Breast epithelium (tissue), 3 donors: ENCODE measurements around the gene MMD.
"Not testable (repeated sequence)": the region's sequence is repeated elsewhere in the genome, so short reads cannot be mapped to it uniquely, and the experiment has no call there.

ENCODE experiments used
- POLR2A ChIP-seq: fragments of 450-650 bp; IDR thresholded peaks from one replicate; pipeline ENCODE4 v1.6.1; 2016; ENCODE audit warnings: antibody characterized with exemption, mild to moderate bottlenecking, moderate library complexity
- POLR2AphosphoS5 ChIP-seq, 3 donors: sonication (generic); formaldehyde crosslinking; IDR thresholded peaks; one replicate each; pipeline ENCODE4 v1.6.1; 2017; ENCODE audit warnings: antibody characterized with exemption in 3 of 3
- TF ChIP-seq, protein P1 (sequence below), 3 donors: fragments of 450-650 bp; IDR thresholded peaks; one replicate each; pipeline ENCODE4 v1.5.1; 2016 to 2017; ENCODE audit warnings: antibody characterized with exemption in 3 of 3, mild to moderate bottlenecking in 3 of 3, moderate library complexity in 3 of 3

DNA sequence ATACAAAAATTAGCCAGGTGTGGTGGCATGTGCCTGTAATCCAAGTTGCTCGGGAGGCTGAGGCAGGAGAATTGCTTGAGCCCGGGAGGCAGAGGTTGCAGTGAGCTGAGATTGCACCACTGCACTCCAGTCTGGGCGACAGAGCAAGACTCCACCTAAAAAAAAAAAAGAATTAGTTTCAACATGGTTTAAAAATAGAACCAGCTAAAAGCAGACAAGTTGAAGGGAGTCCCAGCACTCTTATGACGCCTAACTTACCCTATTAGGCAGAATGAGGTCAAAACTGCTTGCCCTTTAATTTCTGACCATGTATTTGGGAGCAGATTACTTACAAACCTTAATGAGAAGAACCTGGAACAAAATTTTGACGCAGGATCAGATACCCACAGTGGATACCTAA lies 17.4 kb downstream of the MMD start:
- TF ChIP-seq, protein P1, sequence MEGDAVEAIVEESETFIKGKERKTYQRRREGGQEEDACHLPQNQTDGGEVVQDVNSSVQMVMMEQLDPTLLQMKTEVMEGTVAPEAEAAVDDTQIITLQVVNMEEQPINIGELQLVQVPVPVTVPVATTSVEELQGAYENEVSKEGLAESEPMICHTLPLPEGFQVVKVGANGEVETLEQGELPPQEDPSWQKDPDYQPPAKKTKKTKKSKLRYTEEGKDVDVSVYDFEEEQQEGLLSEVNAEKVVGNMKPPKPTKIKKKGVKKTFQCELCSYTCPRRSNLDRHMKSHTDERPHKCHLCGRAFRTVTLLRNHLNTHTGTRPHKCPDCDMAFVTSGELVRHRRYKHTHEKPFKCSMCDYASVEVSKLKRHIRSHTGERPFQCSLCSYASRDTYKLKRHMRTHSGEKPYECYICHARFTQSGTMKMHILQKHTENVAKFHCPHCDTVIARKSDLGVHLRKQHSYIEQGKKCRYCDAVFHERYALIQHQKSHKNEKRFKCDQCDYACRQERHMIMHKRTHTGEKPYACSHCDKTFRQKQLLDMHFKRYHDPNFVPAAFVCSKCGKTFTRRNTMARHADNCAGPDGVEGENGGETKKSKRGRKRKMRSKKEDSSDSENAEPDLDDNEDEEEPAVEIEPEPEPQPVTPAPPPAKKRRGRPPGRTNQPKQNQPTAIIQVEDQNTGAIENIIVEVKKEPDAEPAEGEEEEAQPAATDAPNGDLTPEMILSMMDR (IDR thresholded peaks at IDR 0.05): not testable (repeated sequence)
- TF ChIP-seq POLR2A; POLR2AphosphoS5 (IDR thresholded peaks at IDR 0.05): not testable (repeated sequence)
